OCI-LY7 (cell line): ENCODE data around the gene CD46.

Source experiments
- CTCF ChIP-seq: fragments of 200-600 bp; sonication (generic); conservative IDR thresholded peaks from 2 replicates; pipeline ENCODE4 v1.5.1; 2014; ENCODE audit warnings: mild to moderate bottlenecking, antibody characterized with exemption, low read length, moderate library complexity, mixed read lengths
- EZH2phosphoT487 ChIP-seq: fragments of 200-600 bp; sonication (generic); IDR thresholded peaks from 2 replicates; pipeline ENCODE4 v1.6.1; 2018; ENCODE audit warnings: low read depth, borderline replicate concordance, mild to moderate bottlenecking, mixed run types, antibody characterized with exemption, low read length, moderate library complexity, mixed read lengths

GRCh38 chr1:207832796-207833195 lies 80.9 kb downstream of the CD46 start:
- no peak for TF ChIP-seq CTCF
- TF ChIP-seq EZH2phosphoT487, result no peak
